ENCODE data around the gene IL1RAPL2.
"Not testable (repeated sequence)": the region's sequence is repeated elsewhere in the genome, so short reads cannot be mapped to it uniquely, and the experiment has no call there.

Gene IL1RAPL2

DNA sequence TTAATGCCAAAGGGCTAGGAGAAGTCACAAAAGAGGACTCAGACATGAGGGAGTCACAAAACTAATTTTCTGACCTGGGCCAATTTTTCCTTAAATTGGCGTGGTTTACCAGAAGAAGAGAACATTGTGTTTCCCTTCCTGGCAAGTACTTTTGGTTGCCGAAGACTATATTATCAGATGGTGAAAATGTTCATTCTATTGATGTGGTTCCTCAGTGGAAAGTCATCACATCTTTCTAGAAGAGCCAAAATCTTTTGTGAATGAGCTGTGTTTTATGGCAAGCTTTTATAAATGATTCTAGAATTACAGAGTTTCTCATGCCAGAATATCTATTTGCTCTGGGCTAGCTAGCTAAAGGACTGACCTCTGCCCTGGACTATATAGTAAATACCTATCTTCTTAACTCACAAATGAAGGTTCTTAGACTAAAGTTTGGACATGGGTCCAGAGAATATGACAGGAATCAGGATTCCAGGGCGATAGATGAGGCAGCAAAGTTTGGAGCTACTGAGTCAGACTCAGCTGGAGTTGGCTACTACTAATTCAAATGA is 288.9 kb downstream of the IL1RAPL2 start:
- no peaks in the 10 kb centered on the region for H3K9me3 Mint-ChIP-seq
- H3K4me3 Mint-ChIP-seq: no peak overlapping the region
- DNase-seq: no peak
- H3K27me3 Mint-ChIP-seq: no peaks in the 10 kb centered on the region
- ATAC-seq: peak; percentile 43
- peaks cover 18% of the 10 kb centered on the region for H3K4me1 Mint-ChIP-seq
- H3K36me3 Mint-ChIP-seq (ENCODE audit: low read depth): no peaks in the 10 kb centered on the region
- peak overlapping the region; percentile 42 for H3K27ac Mint-ChIP-seq

DNA sequence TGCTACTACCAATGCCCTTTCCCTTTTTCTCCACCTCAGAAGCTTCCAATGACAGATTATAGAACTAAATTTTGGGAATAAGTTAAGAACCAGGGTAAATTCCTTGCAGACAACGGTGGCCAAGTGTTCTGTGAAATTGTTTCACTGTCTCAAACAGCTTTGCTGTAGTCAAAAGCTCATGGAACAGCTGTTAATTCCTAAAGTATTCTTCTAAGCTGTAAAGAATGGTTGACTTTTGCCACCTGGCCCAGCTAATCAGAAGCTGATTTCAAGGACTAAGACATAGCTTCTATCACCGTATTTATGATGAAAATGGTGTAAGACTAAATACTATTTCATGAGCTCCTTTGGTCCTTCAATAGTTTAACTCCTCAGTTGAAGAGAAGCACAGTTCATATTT is 297.5 kb downstream of the IL1RAPL2 start:
- no peaks in the 10 kb centered on the region for H3K27me3 Mint-ChIP-seq
- DNase-seq (no peak), ATAC-seq (no peak)
- no peaks in the 10 kb centered on the region for H3K9me3 Mint-ChIP-seq
- H3K4me1 Mint-ChIP-seq: no peaks in the 10 kb centered on the region
- H3K27ac Mint-ChIP-seq: no peak overlapping the region
- H3K4me3 Mint-ChIP-seq: no peak overlapping the region
- H3K36me3 Mint-ChIP-seq (ENCODE audit: low read depth): no peaks in the 10 kb centered on the region

DNA sequence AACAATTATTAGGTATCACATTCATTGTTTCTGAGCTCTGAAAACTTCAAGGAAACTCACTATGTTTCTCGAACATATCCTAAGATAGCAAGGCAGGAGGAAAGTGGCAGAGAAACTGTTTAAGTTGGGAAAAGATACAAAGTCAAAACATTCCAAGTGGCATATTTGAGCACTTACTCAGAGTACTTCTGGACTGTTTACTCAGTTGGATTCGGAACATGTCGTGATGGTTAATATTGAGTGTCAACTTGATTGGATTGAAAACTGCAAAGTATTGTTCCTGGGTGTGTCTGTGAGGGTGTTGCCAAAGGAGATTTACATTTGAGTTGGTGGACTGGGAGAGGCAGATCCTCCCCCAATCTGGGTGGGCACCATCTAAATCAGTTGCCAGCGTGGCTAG is 298.3 kb downstream of the IL1RAPL2 start:
- DNase-seq (no peak), ATAC-seq (no peak)
- Mint-ChIP-seq H3K4me3 (no peak overlapping the region), H3K36me3 (ENCODE audit: low read depth) (no peaks in the 10 kb centered on the region), H3K27me3 (no peaks in the 10 kb centered on the region), H3K9me3 (no peaks in the 10 kb centered on the region), H3K4me1 (no peaks in the 10 kb centered on the region), H3K27ac (no peak overlapping the region)

DNA sequence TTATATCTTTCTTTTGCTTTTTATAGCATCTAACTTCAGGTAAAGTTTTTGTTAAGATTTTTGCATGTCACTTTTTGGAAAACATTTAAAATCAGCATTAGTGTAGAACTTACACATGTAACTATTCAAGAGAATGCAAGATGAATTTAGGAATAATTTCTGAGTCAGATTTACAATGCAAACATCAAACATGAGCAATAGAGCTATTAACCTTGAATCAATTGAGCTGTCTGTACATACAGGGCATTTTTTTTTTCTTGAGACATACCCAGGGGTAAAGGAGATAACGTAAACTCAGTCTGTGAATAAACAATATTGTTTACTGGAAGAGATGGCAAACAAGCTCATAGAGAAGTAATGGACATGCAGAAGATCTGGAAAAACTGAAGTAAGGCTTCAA is 311.5 kb downstream of the IL1RAPL2 start:
- H3K27ac Mint-ChIP-seq: no peak overlapping the region
- no peaks in the 10 kb centered on the region for H3K27me3 Mint-ChIP-seq
- no peak for DNase-seq
- H3K4me1 Mint-ChIP-seq: no peaks in the 10 kb centered on the region
- ATAC-seq: no peak
- no peaks in the 10 kb centered on the region for H3K36me3 Mint-ChIP-seq (ENCODE audit: low read depth)
- no peak overlapping the region for H3K4me3 Mint-ChIP-seq
- H3K9me3 Mint-ChIP-seq: no peaks in the 10 kb centered on the region

DNA sequence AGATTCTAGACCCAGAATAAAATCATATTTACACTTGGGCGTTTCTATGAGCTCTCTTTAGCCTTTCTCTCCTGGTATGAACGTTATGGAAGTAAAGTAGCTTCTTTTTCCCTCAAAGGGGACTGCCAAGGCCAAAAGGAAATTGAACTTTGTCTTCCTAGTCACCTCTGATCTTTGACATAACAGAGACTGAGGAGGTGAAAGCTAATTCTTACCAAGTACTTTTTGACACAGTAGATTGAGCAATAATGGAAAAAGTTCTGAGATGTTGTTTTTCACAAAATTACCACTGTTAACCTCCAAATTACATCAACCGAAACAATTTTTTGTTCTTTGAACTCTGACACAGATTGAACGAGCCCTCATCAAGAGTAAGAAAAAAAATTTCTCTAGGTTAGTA is 336.1 kb downstream of the IL1RAPL2 start:
- no peaks in the 10 kb centered on the region for H3K4me1 Mint-ChIP-seq
- H3K4me3 Mint-ChIP-seq: no peak overlapping the region
- no peak for ATAC-seq
- peaks cover 3% of the 10 kb centered on the region for H3K27me3 Mint-ChIP-seq
- H3K9me3 Mint-ChIP-seq: no peaks in the 10 kb centered on the region
- H3K36me3 Mint-ChIP-seq (ENCODE audit: low read depth): no peaks in the 10 kb centered on the region
- no peak for DNase-seq
- H3K27ac Mint-ChIP-seq: no peak overlapping the region

DNA sequence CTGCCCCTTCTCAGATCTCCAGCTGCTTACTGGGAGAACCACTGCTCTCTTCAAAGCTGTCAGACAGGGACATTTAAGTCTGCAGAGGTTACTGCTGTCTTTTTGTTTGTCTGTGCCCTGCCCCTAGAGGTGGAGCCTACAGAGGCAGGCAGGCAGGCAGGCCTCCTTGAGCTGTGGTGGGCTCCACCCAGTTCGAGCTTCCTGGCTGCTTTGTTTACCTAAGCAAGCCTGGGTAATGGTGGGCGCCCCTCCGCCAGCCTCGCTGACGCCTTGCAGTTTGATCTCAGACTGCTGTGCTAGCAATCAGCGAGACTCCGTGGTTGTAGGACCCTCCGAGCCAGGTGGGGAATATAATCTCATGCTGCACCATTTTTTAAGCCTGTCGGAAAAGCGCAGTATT is 343.7 kb downstream of the IL1RAPL2 start:
- ATAC-seq; H3K9me3 Mint-ChIP-seq; H3K27me3 Mint-ChIP-seq; H3K36me3 Mint-ChIP-seq (ENCODE audit: low read depth); H3K4me1 Mint-ChIP-seq; H3K27ac Mint-ChIP-seq: not testable (repeated sequence)
- peak; percentile 3 for DNase-seq
- H3K4me3 Mint-ChIP-seq: peak overlapping the region; percentile 68

DNA sequence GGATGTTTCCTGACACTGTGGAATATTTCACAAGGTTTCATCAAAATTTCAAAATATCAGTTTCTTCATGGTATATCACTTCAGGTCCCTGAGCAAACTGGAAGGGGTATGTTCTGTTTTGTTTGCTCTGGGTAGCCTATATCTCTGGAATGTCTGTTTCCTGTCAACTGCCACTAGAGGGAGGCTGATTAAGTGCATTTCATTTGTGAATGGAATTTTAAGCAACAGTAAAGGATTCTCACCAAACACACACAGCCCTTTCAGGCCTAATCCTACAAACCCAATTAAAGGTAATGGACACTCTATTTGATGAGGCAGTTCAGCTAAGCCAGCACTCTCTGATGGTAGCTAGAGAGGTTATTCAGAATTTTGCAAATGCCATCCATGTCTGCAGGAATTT is 347.3 kb downstream of the IL1RAPL2 start:
- Mint-ChIP-seq H3K4me3 (no peak overlapping the region), H3K9me3 (no peaks in the 10 kb centered on the region), H3K4me1 (peaks cover 7% of the 10 kb centered on the region), H3K27me3 (no peaks in the 10 kb centered on the region), H3K36me3 (ENCODE audit: low read depth) (no peaks in the 10 kb centered on the region), H3K27ac (no peak overlapping the region)
- DNase-seq (no peak), ATAC-seq (no peak)

DNA sequence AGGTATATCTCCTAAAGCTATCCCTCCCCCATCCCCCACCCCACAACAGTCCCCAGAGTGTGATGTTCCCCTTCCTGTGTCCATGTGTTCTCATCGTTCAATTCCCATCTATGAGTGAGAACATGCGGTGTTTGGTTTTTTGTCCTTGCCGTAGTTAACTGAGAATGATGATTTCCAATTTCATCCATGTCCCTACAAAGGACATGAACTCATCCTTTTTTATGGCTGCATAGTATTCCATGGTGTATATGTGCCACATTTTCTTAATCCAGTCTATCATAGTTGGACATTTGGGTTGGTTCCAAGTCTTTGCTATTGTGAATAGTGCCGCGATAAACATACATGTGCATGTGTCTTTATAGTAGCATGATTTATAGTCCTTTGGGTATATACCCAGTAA is 348.7 kb downstream of the IL1RAPL2 start:
- not testable (repeated sequence) for H3K9me3 Mint-ChIP-seq; H3K4me1 Mint-ChIP-seq; H3K36me3 Mint-ChIP-seq (ENCODE audit: low read depth); ATAC-seq; H3K27me3 Mint-ChIP-seq; H3K27ac Mint-ChIP-seq; H3K4me3 Mint-ChIP-seq; DNase-seq

DNA sequence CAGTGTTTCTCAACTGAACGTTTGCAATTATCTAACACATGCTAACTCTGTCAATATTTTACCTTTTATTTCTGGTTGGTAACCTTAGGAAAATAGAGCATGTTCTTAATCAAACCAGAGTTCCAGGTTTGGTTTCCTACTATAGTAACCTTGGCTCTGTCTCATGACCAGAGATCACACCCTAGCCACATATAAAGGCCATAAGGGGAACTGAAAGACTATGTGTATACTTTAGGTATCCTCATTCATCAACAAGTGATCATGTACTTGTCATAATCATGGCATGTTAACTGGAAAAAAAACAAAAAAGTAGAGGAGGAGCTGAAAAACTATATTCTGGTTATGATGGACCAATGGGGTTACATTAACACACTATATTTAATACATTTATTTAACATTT is 352.1 kb downstream of the IL1RAPL2 start:
- no peak overlapping the region for H3K27ac Mint-ChIP-seq
- H3K4me1 Mint-ChIP-seq: no peaks in the 10 kb centered on the region
- H3K4me3 Mint-ChIP-seq: no peak overlapping the region
- DNase-seq: no peak
- no peaks in the 10 kb centered on the region for H3K36me3 Mint-ChIP-seq (ENCODE audit: low read depth)
- H3K27me3 Mint-ChIP-seq: no peaks in the 10 kb centered on the region
- no peaks in the 10 kb centered on the region for H3K9me3 Mint-ChIP-seq
- ATAC-seq: no peak

DNA sequence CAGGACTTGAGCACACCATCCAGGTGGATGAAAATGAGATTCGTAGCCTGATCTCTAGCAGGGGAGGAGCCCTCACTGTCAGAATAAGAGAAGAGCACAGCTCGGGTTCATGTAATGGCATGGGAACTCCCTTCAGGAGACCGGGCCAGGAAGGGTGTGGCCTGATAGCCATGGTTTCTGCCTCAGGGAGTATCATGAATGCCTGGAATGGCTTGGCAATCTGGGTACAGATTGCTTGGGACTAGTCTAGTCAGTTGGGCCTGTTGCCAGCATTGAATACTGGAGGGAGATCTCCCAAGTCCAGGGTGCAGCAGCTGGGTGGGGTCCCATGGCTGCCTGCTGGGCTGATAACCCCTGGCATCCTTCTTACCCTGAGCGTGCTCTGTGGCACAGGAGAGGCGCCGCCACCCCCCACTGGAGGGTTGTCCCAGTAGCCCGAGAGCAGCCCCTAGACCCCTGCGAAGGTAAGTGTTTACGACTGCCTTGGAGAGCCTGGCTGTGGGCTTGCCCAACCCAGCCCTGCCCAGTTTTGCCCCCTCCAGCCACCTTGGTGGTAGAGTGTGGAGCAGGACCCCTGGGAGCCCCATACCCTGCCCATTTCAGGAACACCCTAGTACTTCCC is 355.7 kb downstream of the IL1RAPL2 start:
- H3K4me1 Mint-ChIP-seq: no peaks in the 10 kb centered on the region
- H3K36me3 Mint-ChIP-seq (ENCODE audit: low read depth): no peaks in the 10 kb centered on the region
- no peak overlapping the region for H3K27ac Mint-ChIP-seq
- DNase-seq: no peak
- no peaks in the 10 kb centered on the region for H3K27me3 Mint-ChIP-seq
- ATAC-seq: peak; percentile 33
- no peaks in the 10 kb centered on the region for H3K9me3 Mint-ChIP-seq
- no peak overlapping the region for H3K4me3 Mint-ChIP-seq

DNA sequence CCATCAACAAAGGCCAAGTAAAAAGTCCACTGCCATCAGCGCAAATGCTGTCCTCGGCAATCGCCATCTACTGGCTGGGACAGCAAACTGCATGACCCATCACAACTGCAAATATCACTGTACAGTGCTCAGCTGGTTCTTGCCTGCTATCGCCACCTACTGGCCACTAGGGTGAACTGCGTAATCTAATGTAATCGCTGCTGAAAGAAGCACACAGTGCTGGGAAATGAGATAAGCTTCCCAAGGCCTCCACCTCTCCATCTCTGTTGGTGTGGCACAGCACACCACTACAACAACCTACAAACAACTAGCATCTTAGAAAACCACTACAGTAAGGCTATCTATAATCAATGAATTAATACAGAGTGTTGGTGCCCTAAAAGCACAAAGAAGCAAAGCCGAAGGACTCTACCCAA is 356.2 kb downstream of the IL1RAPL2 start:
- no peaks in the 10 kb centered on the region for H3K4me1 Mint-ChIP-seq
- no peak overlapping the region for H3K4me3 Mint-ChIP-seq
- peak; percentile 53 for DNase-seq
- H3K36me3 Mint-ChIP-seq (ENCODE audit: low read depth): no peaks in the 10 kb centered on the region
- no peaks in the 10 kb centered on the region for H3K9me3 Mint-ChIP-seq
- ATAC-seq: peak; percentile 84
- no peaks in the 10 kb centered on the region for H3K27me3 Mint-ChIP-seq
- no peak overlapping the region for H3K27ac Mint-ChIP-seq

DNA sequence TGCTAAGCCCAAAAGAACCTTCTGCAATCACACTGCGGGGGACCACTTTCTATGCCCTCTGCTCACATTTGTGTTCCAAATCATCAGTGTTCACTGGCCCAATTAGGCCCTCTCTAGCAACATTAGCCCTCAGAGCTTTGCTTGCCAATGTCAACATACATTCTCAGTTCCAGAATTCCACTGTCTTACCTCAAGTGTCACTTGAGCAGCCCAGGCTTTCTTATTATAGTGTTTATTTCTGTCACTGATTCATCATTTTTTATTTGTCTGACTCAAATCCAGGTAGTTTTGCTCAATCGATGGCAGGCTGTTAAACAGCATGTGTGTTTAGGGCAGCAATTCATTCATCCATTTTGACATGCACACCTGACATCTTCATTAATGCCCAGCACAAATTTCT is 363.3 kb downstream of the IL1RAPL2 start:
- no peak overlapping the region for H3K4me3 Mint-ChIP-seq
- no peaks in the 10 kb centered on the region for H3K36me3 Mint-ChIP-seq (ENCODE audit: low read depth)
- H3K27me3 Mint-ChIP-seq: no peaks in the 10 kb centered on the region
- no peaks in the 10 kb centered on the region for H3K4me1 Mint-ChIP-seq
- H3K27ac Mint-ChIP-seq: no peak overlapping the region
- DNase-seq (no peak), ATAC-seq (no peak)
- no peaks in the 10 kb centered on the region for H3K9me3 Mint-ChIP-seq

DNA sequence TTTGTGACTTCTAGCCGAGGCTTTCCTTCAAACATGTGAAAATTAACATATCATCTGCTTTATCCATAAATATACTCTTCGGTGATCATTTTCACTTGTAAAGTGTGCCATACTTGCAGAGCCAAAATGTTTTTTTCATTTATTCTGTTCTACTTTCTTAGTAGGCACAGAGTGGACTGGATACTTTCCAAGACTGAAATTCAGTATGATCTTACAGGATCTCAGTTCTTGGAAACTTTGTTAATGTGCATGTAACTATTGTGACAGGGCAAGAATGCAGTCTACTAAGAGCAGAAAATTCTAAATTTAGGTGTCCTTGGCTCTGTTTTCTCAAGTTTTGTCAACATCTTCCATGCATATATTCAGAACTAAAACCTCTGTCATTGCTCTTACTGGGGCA is 369.6 kb downstream of the IL1RAPL2 start:
- H3K36me3 Mint-ChIP-seq (ENCODE audit: low read depth): no peaks in the 10 kb centered on the region
- ATAC-seq (no peak), DNase-seq (no peak)
- no peaks in the 10 kb centered on the region for H3K27me3 Mint-ChIP-seq
- no peaks in the 10 kb centered on the region for H3K9me3 Mint-ChIP-seq
- no peak overlapping the region for H3K27ac Mint-ChIP-seq
- H3K4me3 Mint-ChIP-seq: no peak overlapping the region
- no peaks in the 10 kb centered on the region for H3K4me1 Mint-ChIP-seq

DNA sequence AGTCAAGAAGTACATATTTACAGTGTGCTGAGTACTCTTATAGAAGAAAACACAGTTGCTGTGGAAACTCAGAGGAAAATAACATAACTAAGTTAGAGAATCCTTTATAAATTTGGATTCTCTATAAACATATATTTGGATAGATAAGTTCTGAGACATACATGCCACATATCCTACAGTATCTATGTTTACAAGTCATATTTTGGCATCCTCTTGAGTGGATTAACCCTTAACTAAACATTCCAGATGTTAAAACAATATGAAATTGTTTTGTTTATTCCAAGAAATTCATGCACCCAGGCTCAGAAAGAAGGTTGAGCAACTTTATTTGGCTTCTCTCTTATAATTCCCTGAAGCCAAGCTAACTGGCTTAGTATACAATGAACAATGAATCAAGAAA is 387.3 kb downstream of the IL1RAPL2 start:
- no peak overlapping the region for H3K4me3 Mint-ChIP-seq
- no peak overlapping the region for H3K27ac Mint-ChIP-seq
- H3K9me3 Mint-ChIP-seq: no peaks in the 10 kb centered on the region
- H3K4me1 Mint-ChIP-seq: no peaks in the 10 kb centered on the region
- DNase-seq: no peak
- no peaks in the 10 kb centered on the region for H3K36me3 Mint-ChIP-seq (ENCODE audit: low read depth)
- no peaks in the 10 kb centered on the region for H3K27me3 Mint-ChIP-seq
- no peak for ATAC-seq

DNA sequence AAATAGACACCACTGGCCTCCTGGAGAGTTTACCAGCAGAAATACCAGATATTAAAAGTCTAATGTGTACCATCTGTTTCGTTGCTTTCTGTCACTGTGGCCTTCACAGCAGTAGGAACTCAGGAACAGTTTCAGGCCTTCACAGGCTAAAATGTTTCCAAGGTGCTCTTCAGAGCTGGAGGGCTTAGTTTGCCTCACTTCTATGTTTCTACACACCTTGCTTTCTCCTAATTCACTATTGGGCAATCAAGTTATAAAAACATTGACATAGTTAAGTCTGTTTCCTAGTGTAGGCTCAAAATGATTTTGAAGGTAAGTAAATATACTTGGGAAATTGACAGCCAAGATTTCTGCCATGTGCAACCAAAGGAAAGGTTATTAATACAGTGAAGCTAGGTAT is 395.9 kb downstream of the IL1RAPL2 start:
- DNase-seq (no peak), ATAC-seq (no peak)
- no peaks in the 10 kb centered on the region for H3K36me3 Mint-ChIP-seq (ENCODE audit: low read depth)
- H3K4me1 Mint-ChIP-seq: no peaks in the 10 kb centered on the region
- no peaks in the 10 kb centered on the region for H3K27me3 Mint-ChIP-seq
- no peak overlapping the region for H3K4me3 Mint-ChIP-seq
- no peaks in the 10 kb centered on the region for H3K9me3 Mint-ChIP-seq
- no peak overlapping the region for H3K27ac Mint-ChIP-seq

DNA sequence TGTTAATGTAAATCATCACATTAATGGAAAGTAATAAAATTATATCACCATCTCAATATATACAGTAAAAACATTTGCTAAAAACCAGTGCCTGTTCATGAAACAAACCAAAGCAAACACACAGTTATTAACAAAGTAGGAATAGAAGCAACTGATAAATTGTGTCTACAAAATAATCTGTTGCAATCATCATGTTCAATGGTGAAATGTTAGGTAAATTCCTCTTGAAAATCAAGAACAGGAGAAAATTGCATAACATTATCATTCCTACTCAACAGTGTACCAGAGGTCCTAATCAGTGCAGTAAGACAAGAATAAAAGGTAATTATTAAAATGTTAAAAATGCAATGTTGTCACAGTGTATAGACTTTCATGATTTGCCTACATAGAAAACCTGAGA is 402.2 kb downstream of the IL1RAPL2 start:
- Mint-ChIP-seq H3K4me1 (no peaks in the 10 kb centered on the region), H3K27ac (no peak overlapping the region), H3K4me3 (no peak overlapping the region), H3K9me3 (no peaks in the 10 kb centered on the region), H3K27me3 (no peaks in the 10 kb centered on the region), H3K36me3 (ENCODE audit: low read depth) (no peaks in the 10 kb centered on the region)
- ATAC-seq (no peak), DNase-seq (no peak)
